Stimulated activated CD4-positive, alpha-beta T cell treated with anti-CD3 and anti-CD28 coated beads, Interleukin-2, amount 100 ng/mL, for 24 hours (primary cell): ENCODE measurements around the gene PGD.

Source experiments
- DNase-seq, 2 donors: peaks; one replicate each; pipeline ENCODE4 v3.0.0-alpha.2; 2020

Gene PGD

GRCh38 chr1:10398734-10399443 is at the start of gene PGD:
PGD (plus strand) TSS chr1:10399064; CDS start chr1:10399118, 54 bp downstream.
- DNase-seq, result peak; percentile 99

GRCh38 chr1:10353282-10353681 is 45.6 kb upstream of the PGD start:
- DNase-seq, result no peak

DNA sequence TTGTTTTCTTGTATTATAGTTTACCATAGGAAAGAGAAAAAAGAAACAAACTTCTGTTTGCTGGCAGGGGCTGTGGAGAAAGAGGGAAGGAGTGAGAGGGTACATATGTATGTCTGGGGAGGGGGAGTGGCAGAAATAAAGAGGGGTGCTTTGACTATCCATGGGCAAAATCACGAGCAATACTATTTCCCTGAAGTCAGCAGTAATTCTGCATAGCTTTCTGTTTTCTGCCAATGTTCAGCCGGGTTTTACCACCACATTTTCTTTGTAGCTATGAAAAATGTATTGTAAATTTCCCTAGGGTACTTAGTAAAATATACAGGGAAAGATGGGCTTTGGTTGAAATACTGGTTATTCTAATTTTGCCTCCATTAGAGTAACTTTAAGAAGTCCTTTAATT is 45.2 kb upstream of the PGD start:
- no peak for DNase-seq

DNA sequence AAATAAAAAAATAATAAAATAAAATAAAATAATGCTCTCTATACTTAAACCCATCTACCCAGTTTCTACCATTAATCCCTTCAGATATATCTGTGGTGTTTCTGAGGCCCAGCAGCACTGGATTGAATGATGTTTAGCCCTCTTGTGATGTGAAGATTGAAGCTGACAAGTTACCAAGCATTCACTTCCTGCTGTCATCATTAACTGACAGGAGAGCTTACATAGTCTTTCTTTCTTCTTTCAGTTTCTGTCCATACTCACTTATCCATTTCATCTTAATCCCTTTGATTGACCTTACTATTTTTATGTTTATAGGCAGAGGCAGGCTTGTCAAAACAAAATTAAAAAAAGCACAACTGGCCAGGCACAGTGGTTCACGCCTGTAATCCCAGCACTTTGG is 38.8 kb upstream of the PGD start:
- no peak for DNase-seq

DNA sequence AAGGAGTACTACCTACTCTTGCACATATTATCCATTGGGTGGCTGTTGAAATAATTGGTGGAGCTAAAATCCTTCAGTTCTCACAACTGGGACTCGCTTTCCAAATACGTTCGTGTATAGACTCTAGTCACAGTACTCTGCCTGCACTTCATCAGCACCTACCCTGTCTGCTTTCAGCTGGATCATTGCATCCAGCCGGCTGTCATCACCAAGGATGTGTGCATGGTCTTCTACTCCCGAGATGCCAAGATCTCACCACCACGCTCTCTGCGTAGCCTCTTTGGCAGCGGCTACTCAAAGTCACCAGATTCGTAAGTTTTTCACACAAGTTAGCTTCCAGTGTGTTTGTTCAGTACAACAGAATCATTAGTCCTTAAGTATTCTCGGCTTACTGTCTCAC is 37.3 kb upstream of the PGD start:
- DNase-seq, result no peak

DNA sequence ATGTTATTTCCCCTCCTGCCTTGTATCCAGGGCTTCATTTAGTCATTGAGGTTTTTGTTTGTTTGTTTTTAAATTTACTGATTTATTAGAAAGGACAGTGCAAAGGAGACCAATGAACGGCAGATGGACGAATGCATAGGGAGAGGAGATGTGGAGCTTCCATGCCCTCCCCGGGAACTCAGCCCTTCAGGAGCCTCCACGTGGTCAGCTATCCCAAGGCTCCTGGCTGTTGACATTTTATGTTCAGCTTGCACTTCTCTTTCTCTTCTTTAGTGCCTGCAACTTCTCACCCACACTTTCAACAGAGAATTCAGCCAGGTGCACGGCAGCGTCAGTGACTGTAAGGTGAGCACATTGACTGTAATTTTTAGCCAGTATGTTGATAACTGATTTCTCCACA is 30.7 kb upstream of the PGD start:
- no peak for DNase-seq

- no peak for DNase-seq
These were observed 24.4 kb upstream of the PGD start for GRCh38 chr1:10374442-10374860.

DNA sequence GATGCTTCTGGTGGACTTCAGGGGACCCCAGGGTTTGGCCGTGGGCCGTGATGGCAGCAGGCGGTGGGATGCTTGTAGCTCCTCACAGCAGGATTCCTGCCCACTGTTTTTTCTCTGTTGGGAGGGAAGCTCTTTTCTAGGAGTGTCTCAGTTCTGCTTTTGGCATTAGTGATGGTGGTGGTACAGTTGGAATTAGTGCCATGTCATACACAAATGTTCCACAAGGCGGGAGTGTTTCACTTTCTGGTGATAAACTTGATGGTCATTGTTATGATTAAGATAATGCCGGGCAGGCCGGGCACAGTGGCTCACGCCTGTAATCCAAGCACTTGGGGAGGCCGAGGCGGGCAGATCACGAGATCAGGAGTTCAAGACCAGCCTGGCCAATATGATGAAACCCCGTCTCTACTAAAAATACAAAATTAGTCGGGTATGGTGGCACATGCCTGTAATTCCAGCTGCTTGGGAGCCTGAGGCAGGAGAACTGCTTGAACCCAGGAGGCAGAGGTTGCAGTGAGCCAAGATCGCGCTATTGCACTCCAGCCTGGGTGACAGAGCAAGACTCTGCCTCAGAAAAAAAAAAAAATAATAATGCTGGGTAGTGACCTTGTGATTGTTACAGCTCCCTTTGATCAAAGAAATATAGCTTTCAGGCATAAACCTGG is 21.4 kb upstream of the PGD start:
- peak; percentile 12 to 18 for DNase-seq

GRCh38 chr1:10378081-10378841 is 20.6 kb upstream of the PGD start:
- DNase-seq, result no peak

DNA sequence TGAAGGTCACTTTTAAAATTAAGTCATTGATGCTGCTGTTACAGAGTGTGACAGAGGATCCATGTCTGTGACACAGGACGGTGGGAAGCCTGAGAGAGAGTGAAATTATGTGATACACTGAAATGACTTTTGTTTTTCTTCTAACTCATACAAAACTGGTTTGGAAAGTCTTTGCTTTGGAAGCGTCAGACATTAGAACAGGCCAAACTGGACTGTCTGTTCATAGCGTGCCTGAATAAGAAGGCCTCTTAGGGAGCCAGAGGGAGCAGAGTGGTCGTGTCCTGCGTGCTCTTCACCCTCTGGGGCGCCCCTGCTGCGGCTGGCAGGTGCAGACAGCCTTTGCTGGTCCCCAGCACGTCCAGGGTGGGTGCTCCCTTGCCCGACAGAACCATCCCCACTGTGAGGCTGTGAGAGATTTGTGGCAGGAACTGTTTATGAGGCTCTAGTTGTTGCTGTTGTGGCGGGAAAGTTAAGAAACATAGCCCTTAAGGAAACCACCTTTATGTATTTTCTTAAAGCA is 19.7 kb upstream of the PGD start:
- DNase-seq, result no peak

GRCh38 chr1:10379676-10380075 is 19.2 kb upstream of the PGD start:
- DNase-seq, result no peak

GRCh38 chr1:10380594-10381275 is 18.1 kb upstream of the PGD start:
- DNase-seq, result no peak

DNA sequence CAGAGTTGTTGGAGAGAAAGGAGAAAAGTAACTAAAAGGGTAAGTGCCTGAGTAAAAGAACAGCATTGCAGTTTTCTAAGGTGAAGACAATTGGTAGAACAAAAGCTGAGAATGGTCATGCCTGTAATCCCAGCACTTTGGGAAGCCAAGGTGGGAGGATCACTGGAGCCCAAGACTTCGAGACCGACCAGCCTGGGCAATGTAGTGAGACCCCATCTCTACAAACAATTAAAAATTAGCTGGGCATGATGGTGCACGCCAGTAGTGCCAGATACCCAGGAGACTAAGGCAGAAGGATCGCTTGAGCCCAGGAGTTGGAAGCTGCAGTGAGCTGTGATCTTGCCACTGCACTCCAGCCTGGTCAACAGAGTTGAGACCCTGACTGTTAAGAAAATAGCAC is 15.2 kb upstream of the PGD start:
- no peak for DNase-seq

- no peak for DNase-seq
These were observed 14.6 kb upstream of the PGD start for GRCh38 chr1:10384219-10384618.

- DNase-seq, result no peak
These were observed 11.8 kb upstream of the PGD start for GRCh38 chr1:10386761-10387676.

DNA sequence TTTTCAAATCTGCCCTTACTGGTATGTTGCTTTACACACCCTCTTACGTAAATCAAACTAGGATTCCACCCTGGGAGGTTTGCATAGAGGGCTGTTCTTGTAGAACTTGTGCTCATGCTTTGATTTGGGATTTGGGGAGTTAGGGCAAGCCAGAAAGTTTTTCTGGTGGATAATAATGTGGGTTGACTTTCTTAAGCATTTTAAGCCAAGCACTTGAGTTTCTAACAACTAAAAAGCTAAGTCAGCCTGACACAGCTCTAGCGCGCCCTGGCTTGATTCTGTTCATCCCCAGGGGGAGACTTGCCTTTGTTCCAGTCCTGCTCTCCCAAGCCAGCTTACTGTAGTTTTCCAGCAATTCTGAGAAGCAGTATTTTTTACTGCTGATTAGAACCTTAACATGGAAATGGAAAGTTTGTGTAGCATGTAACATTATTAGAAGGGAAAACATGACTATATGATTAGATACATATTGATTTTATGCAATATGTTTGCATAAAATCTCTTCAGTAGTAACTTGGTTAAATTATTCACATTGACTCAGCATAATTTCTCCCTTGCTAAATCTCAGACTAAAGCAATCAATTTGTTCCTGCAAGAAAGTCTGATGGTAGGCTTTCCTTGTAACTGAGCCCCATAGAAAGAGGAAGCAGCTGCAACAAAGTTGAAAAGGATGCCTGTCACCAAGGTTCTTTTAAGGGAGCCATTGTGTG is 11.0 kb upstream of the PGD start:
- no peak for DNase-seq

GRCh38 chr1:10388387-10388715 is 10.5 kb upstream of the PGD start:
- DNase-seq, result no peak

DNA sequence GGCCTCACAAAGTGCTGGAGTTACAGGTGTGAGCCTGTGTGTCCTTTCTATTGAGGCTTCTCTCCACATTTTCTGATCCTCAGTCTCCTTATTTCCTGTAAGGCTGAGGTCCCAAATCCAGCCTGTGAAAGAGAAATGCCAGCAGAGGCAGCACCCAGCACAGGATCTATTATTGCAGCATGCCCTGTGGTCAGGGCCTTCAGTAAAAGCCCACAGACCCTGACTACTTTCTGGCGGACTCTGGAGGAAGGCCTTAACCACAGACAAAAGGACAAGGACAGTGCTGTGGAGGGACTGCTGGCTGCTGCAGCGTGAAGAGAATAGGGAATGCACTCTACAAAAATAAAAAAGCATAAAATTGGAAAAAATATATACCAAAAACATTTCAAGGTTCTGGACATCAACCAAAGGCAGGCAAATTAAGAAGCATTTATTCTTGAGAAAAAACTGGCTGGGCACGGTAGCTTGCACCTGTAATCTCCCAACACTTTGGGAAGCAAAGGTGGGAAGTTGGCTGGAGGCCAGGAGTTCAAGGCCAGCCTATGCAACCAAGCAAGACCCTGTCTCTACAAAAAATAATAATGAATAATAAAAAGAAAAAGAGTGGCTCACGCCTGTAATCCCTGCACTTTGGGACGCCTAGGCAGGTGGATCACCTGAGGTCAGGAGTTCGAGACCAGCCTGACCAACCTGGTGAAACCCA is 9.4 kb upstream of the PGD start:
- no peak for DNase-seq

- DNase-seq, result no peak
These were observed 2.0 kb upstream of the PGD start for GRCh38 chr1:10396870-10397269.

GRCh38 chr1:10398278-10398733 is 558 bp upstream of the PGD start:
- no peak for DNase-seq
